Measurements from ENCODE around the gene TMEM127. TPM values are rescaled to one million over a fixed set of nuclear protein-coding genes. Genes with fewer than 3 reads are reported as not detected.
"Not testable (repeated sequence)": the region's sequence is repeated elsewhere in the genome, so short reads cannot be mapped to it uniquely, and the experiment has no call there.

Gene TMEM127
- total RNA-seq, 3 donors from 2014 or later: 31.1 to 44.5 (median 35.2) TPM

GRCh38 chr2:96305979-96306308 is 40.1 kb upstream of the TMEM127 start:
- H3K4me3 ChIP-seq: peak overlapping the region; percentile 81 to 91 (median 90)
- TF ChIP-seq POLR2AphosphoS5 (IDR thresholded peaks at IDR 0.05) (no peak), POLR2A (IDR thresholded peaks at IDR 0.05) (no peak)
- TF ChIP-seq, protein P1, sequence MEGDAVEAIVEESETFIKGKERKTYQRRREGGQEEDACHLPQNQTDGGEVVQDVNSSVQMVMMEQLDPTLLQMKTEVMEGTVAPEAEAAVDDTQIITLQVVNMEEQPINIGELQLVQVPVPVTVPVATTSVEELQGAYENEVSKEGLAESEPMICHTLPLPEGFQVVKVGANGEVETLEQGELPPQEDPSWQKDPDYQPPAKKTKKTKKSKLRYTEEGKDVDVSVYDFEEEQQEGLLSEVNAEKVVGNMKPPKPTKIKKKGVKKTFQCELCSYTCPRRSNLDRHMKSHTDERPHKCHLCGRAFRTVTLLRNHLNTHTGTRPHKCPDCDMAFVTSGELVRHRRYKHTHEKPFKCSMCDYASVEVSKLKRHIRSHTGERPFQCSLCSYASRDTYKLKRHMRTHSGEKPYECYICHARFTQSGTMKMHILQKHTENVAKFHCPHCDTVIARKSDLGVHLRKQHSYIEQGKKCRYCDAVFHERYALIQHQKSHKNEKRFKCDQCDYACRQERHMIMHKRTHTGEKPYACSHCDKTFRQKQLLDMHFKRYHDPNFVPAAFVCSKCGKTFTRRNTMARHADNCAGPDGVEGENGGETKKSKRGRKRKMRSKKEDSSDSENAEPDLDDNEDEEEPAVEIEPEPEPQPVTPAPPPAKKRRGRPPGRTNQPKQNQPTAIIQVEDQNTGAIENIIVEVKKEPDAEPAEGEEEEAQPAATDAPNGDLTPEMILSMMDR (IDR thresholded peaks at IDR 0.05): no peak
- no peaks in the 10 kb centered on the region for H3K9me3 ChIP-seq
- H3K36me3 ChIP-seq: no peaks in the 10 kb centered on the region
- intact Hi-C loops (cut with DNase I; ENCODE audit: low total_unique reads): loop anchor here (10.0 kb wide), 1 partner anchor 99 kb away; no protein-coding TSS in a partner anchor
- no peak for DNase-seq (ENCODE audit: low spot score in 2 of 2)
- H3K27me3 ChIP-seq: no peaks in the 10 kb centered on the region
- peak overlapping the region; percentile 87 to 91 for H3K27ac ChIP-seq
- peaks cover 0 to 6% of the 10 kb centered on the region in 2 donors for H3K4me1 ChIP-seq

DNA sequence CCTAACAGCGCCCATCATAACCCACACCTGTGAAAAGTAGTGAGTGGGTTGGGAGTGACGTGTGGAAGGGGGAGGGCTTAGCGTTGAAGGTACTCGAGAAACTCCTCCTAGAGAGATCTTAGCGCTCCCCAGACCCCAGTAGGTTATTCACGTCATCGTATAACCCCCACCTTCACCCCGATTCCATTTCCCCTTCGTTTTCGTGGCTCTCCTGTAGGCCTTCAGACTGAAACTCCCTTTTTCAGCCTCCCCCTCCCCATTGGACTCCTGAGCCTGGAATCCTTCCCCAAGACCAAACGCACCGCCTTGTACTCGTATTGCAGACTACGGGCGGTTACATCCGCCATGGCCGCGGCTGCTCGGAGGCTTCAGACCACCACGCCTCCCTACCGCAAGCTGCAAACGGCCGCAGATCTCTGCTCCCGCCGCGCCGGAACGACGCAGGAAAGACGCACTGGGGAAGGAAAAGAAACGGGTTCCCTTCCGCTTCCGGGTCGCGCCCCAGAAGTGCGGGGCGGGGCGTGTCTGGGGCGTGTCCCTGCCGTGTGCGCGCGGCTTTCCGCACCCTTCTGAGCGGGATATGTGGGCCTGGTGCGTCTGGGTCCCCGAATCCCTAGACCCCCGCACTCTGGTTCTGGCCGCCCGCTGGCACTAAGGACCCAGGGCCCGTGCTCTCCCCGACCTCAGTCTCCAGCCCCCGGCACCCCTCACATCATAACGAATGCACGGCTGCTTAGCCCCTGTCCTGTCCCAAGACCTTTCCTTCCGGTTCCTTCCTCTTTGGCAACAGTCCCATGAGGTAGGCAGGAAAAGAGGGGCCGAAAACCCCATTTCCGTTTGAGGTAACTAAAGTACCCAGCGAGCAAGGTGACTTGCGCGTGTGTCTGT is 39.5 kb upstream of the TMEM127 start, which contains the start of gene SNRNP200:
Gene SNRNP200, minus strand, starts transcription at position 456 of the 888 bp plus-strand sequence. Its CDS starts 109 bp downstream, at position 347.
- intact Hi-C loops (cut with DNase I; ENCODE audit: low total_unique reads): loop anchor here (10.0 kb wide), 1 partner anchor 99 kb away; no protein-coding TSS in a partner anchor
- Histone ChIP-seq H3K4me1 (peaks cover 0 to 6% of the 10 kb centered on the region in 2 donors), H3K4me3 (peak within 1 kb of the TSS; percentile 81 to 91 (median 90)), H3K9me3 (no peaks in the 10 kb centered on the region), H3K27ac (peak within 1 kb of the TSS; percentile 87 to 91), H3K27me3 (no peaks in the 10 kb centered on the region), H3K36me3 (no peaks in the 10 kb centered on the region)
- DNase-seq (ENCODE audit: low spot score in 2 of 2): peak; percentile 79 to 83
- TF ChIP-seq, protein P1 (IDR thresholded peaks at IDR 0.05): no peak
- peak; percentile 93 to 96 (median 95) for TF ChIP-seq POLR2AphosphoS5 (IDR thresholded peaks at IDR 0.05)
- peak; percentile 81 for TF ChIP-seq POLR2A (IDR thresholded peaks at IDR 0.05)

DNA sequence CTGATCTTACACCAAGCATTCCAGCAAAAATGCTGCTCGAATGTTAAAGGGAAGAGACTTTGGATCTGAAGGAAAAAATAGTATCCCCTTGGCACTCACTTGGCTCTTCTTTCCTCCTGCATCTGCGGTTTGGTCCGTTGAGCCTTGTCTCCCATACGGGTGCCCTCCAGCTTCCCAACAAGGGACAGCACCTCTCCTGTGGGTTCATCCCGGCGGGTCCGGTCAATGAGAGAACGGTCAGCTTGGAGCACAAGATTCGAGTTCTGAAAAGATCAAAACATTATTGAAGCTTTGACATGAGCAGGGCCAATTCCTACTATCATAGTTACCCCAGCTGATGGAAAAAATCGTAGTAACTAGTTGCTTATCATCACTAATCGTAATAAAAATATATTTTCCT is 38.8 kb upstream of the TMEM127 start:
- peak overlapping the region in 1 of 2 donors; percentile 87 for H3K27ac ChIP-seq
- no peak for TF ChIP-seq POLR2A (IDR thresholded peaks at IDR 0.05)
- TF ChIP-seq, protein P1 (IDR thresholded peaks at IDR 0.05): no peak
- TF ChIP-seq POLR2AphosphoS5 (IDR thresholded peaks at IDR 0.05): no peak
- intact Hi-C loops (cut with DNase I; ENCODE audit: low total_unique reads): loop anchor here (10.0 kb wide), 1 partner anchor 100 kb away; no protein-coding TSS in a partner anchor

GRCh38 chr2:96301865-96302264 is 36.1 kb upstream of the TMEM127 start:
- Histone ChIP-seq H3K4me3 (no peak overlapping the region), H3K27ac (no peak overlapping the region), H3K4me1 (peaks cover 0 to 6% of the 10 kb centered on the region in 2 donors), H3K36me3 (peaks cover 10% of the 10 kb centered on the region), H3K27me3 (no peaks in the 10 kb centered on the region), H3K9me3 (no peaks in the 10 kb centered on the region)
- DNase-seq (ENCODE audit: low spot score in 2 of 2): no peak
- intact Hi-C loops (cut with DNase I; ENCODE audit: low total_unique reads): loop anchor here (10.0 kb wide), 1 partner anchor 103 kb away; no protein-coding TSS in a partner anchor
- no peak for TF ChIP-seq POLR2A (IDR thresholded peaks at IDR 0.05)
- no peak for TF ChIP-seq POLR2AphosphoS5 (IDR thresholded peaks at IDR 0.05)
- TF ChIP-seq, protein P1 (IDR thresholded peaks at IDR 0.05): no peak

More for the DNA sequence above, 38.8 kb upstream of the TMEM127 start:
- no peaks in the 10 kb centered on the region for H3K36me3 ChIP-seq
- no peaks in the 10 kb centered on the region for H3K9me3 ChIP-seq
- H3K27me3 ChIP-seq: no peaks in the 10 kb centered on the region
- DNase-seq (ENCODE audit: low spot score in 2 of 2): no peak
- H3K4me3 ChIP-seq: peak overlapping the region; percentile 81 to 91 (median 90)
- peaks cover 0 to 6% of the 10 kb centered on the region in 2 donors for H3K4me1 ChIP-seq

GRCh38 chr2:96296925-96297324 is 31.1 kb upstream of the TMEM127 start:
- no peaks in the 10 kb centered on the region for H3K9me3 ChIP-seq
- intact Hi-C loops (cut with DNase I; ENCODE audit: low total_unique reads): no loop called here
- H3K36me3 ChIP-seq: peaks cover 26% of the 10 kb centered on the region
- no peaks in the 10 kb centered on the region for H3K27me3 ChIP-seq
- TF ChIP-seq, protein P1 (IDR thresholded peaks at IDR 0.05): no peak
- TF ChIP-seq POLR2AphosphoS5 (IDR thresholded peaks at IDR 0.05) (no peak), POLR2A (IDR thresholded peaks at IDR 0.05) (no peak)
- H3K4me1 ChIP-seq: no peaks in the 10 kb centered on the region
- DNase-seq (ENCODE audit: low spot score in 2 of 2): no peak
- no peak overlapping the region for H3K4me3 ChIP-seq
- H3K27ac ChIP-seq: no peak overlapping the region

DNA sequence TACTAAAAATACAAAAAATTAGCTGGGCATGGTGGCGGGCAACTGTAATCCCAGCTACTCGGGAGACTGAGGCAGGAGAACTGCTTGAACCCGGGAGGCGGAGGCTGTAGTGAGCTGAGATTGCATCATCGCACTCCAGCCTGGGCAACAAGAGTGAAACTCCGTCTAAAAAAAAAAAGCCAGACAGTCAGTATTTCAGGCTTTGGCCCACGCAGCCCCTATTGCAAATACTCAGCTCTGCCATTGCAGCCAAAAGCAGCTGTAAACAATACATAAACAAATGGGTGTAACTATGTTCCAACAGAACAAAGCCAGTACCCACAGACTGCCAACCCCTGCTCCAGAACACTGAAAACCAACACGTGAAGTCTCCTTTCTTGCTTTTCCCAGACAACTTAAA is 28.5 kb upstream of the TMEM127 start:
- H3K27me3 ChIP-seq; DNase-seq (ENCODE audit: low spot score in 2 of 2); H3K4me3 ChIP-seq; H3K9me3 ChIP-seq; H3K4me1 ChIP-seq; intact Hi-C loops (cut with DNase I; ENCODE audit: low total_unique reads); H3K27ac ChIP-seq: not testable (repeated sequence)
- H3K36me3 ChIP-seq: peaks cover 50% of the 10 kb centered on the region
